Activated CD8-positive, alpha-beta T cell treated with anti-CD3 and anti-CD28 coated beads for 36 hours (primary cell): ENCODE data around the gene ANKRD66. TPM values are rescaled to one million over a fixed set of nuclear protein-coding genes. Genes with fewer than 3 reads are reported as not detected.
"Not testable (repeated sequence)": the region's sequence is repeated elsewhere in the genome, so short reads cannot be mapped to it uniquely, and the experiment has no call there.

Experiments used
- ATAC-seq: fragments of 200-7000 bp; cut with Tn5 transposase; one replicate; pipeline ENCODE4 v1.10.0; 2021; ENCODE audit warnings: mild to moderate bottlenecking, moderate library complexity
- CTCF ChIA-PET: fragments of 350-600 bp; sonication (Branson Sonifier 250); formaldehyde crosslinking; loops from one replicate; lab custom pipeline; 2021; ENCODE audit warnings: antibody characterized with exemption; lab: Charles Lee
- POLR2A ChIA-PET: fragments of 350-600 bp; sonication (Branson Sonifier 250); formaldehyde crosslinking; loops from one replicate; lab custom pipeline; 2021; ENCODE audit warnings: antibody characterized with exemption; lab: Charles Lee
- DNase-seq: peaks from one replicate; pipeline ENCODE4 v3.0.0-alpha.2; 2020
- H3K27ac Mint-ChIP-seq: one replicate; pipeline ENCODE4 v1.8.0; 2021; ENCODE audit warnings: mild to moderate bottlenecking, mixed read lengths
- H3K27me3 Mint-ChIP-seq: one replicate; pipeline ENCODE4 v1.8.0; 2021; ENCODE audit warnings: mixed read lengths
- H3K36me3 Mint-ChIP-seq: one replicate; pipeline ENCODE4 v1.8.0; 2021; ENCODE audit warnings: low read depth, mixed read lengths
- H3K4me1 Mint-ChIP-seq: one replicate; pipeline ENCODE4 v1.8.0; 2021; ENCODE audit warnings: low read depth, mixed read lengths
- H3K4me3 Mint-ChIP-seq: one replicate; pipeline ENCODE4 v1.8.0; 2021; ENCODE audit warnings: mild to moderate bottlenecking, moderate library complexity, mixed read lengths
- H3K9me3 Mint-ChIP-seq: one replicate; pipeline ENCODE4 v1.8.0; 2021; ENCODE audit warnings: mixed read lengths
- intact Hi-C: fragments of 100-400 bp; cut with micrococcal nuclease; formaldehyde crosslinking; loops from one replicate; pipeline ENCODE4 v1.10.0; 2022
- total RNA-seq, 2 experiments: library from RNA; stranded (reverse); gene quantifications; one replicate each; pipeline ENCODE4 v1.2.3, GENCODE V29; 2021
- TF ChIP-seq, protein P1 (sequence below): fragments of 200-600 bp; IDR thresholded peaks from one replicate; pipeline ENCODE4 v1.8.0; 2022; ENCODE audit warnings: antibody characterized with exemption, mild to moderate bottlenecking

The ANKRD66 gene
- total RNA-seq, 2 experiments from 2014 or later, result not detected

DNA sequence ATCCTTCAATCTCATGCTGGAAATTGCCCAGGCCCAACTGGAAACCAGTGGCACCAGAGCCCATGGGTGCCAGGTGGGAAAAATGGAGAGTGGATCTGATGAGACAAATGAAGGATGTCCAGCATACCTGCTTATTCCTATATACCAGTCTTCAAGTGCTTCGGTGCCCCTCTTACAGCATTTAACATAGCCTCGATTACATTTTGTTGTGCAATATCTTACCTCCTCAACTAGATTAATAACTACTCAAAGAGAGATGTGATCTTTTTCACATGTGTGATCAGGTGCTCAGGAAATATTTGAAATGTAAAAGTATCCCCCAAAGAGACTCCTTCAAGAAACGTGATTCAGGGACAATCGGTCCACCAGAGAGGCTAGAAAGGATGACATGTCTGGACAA is 4.8 kb upstream of the ANKRD66 start:
- no peaks in the 10 kb centered on the region for H3K9me3 Mint-ChIP-seq
- H3K27me3 Mint-ChIP-seq, result peaks cover 34% of the 10 kb centered on the region
- ChIA-PET CTCF (no interaction called here), POLR2A (no interaction called here)
- no peaks in the 10 kb centered on the region for H3K36me3 Mint-ChIP-seq
- no peaks in the 10 kb centered on the region for H3K4me1 Mint-ChIP-seq
- no peak for ATAC-seq
- DNase-seq, result no peak
- TF ChIP-seq, protein P1, sequence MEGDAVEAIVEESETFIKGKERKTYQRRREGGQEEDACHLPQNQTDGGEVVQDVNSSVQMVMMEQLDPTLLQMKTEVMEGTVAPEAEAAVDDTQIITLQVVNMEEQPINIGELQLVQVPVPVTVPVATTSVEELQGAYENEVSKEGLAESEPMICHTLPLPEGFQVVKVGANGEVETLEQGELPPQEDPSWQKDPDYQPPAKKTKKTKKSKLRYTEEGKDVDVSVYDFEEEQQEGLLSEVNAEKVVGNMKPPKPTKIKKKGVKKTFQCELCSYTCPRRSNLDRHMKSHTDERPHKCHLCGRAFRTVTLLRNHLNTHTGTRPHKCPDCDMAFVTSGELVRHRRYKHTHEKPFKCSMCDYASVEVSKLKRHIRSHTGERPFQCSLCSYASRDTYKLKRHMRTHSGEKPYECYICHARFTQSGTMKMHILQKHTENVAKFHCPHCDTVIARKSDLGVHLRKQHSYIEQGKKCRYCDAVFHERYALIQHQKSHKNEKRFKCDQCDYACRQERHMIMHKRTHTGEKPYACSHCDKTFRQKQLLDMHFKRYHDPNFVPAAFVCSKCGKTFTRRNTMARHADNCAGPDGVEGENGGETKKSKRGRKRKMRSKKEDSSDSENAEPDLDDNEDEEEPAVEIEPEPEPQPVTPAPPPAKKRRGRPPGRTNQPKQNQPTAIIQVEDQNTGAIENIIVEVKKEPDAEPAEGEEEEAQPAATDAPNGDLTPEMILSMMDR, result no peak
- H3K27ac Mint-ChIP-seq, result no peak overlapping the region
- intact Hi-C loops, result no loop called here
- H3K4me3 Mint-ChIP-seq, result no peak overlapping the region

DNA sequence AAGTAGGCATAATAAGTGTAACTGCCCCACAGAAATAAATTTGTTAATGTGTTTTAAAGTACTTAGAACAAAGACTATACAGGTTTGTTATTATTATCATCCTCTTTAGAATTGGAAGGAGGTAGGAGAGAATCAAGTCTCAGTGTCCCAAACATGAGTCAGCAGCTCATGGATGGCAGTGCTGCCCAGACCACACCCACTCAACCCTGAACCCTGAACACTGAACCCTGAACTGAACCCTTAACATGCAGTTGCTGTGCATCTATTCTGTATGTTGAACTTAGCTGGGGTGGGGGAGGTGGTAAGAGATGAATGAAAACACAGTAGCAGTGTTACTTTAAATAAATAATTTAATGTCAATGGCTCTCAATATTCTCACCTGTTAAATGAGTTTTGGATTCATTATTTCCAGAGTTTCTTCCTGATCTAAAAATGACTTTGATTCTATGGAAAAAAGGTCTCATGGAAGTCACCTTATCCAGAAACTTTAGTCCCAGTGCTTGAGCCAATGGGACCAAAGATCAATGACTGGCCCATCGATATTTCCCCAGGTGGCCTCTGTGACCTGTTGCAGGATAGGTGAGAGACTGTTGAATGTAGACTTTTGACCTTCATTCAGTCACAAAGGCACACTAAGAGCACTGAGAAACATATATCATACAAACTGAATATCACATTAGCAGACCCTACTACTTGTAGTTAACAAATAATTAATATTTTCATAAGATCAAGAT is 3.1 kb upstream of the ANKRD66 start:
- POLR2A ChIA-PET, result no interaction called here
- Mint-ChIP-seq H3K27me3 (peaks cover 21% of the 10 kb centered on the region), H3K9me3 (no peaks in the 10 kb centered on the region), H3K4me3 (no peak overlapping the region), H3K36me3 (no peaks in the 10 kb centered on the region), H3K27ac (no peak overlapping the region), H3K4me1 (no peaks in the 10 kb centered on the region)
- ATAC-seq (no peak), DNase-seq (no peak)
- CTCF ChIA-PET, result no interaction called here
- intact Hi-C loops, result no loop called here
- TF ChIP-seq, protein P1, result no peak

DNA sequence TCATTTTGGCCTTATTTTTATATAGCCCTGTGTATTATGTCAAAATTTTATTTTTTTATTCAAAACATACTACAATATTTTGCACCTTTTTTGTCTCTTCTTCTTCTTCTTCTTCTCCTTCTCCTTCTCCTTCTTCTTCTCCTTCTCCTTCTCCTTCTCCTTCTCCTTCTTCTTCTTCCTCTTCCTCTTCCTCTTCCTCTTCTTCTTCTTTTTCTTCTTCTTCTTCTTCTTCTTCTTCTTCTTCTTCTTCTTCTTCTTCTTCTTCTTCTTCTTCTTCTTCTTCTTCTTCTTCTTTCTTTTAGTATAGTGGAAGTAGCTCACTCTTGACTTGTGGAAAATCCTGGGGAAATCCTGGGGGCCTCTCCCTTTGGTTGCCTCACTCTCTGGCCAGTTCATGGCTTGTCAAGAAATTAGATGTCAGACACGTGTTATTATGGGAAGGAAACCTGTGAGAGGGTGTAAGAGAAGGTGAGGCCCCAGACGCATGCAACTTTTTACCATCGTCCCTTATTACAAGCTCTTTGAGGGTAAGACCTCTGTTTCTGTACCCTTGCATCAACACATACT is 2.5 kb upstream of the ANKRD66 start:
- H3K4me1 Mint-ChIP-seq, CTCF ChIA-PET, H3K27ac Mint-ChIP-seq, intact Hi-C loops, H3K9me3 Mint-ChIP-seq, H3K4me3 Mint-ChIP-seq, H3K36me3 Mint-ChIP-seq, ATAC-seq, DNase-seq: not testable (repeated sequence)
- peaks cover 21% of the 10 kb centered on the region for H3K27me3 Mint-ChIP-seq
- POLR2A ChIA-PET, result interaction anchor here (0.6 kb wide), 2 partner anchors 184 to 190 kb away, joined by 3 read pairs; no protein-coding TSS in a partner anchor

DNA sequence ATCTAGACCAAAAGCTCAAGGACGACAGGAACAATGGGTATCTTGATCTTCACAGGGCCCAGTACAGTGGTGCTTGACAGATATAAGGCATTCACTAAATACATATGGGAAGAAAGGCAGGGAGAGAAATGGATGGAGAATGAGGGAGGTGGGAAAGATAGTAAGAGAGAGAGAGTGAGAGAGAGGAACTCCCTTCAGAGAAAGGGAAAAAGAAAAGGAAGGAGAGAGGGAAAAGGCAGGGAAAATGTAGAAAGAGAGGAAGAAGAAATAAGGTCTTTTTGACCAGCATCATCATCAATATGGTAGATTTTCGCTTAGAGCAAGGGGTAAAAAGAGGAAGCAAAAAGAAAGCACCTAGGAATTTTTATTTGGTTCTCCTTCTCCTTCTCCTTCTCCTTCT is 760 bp upstream of the ANKRD66 start:
- H3K9me3 Mint-ChIP-seq, result no peaks in the 10 kb centered on the region
- TF ChIP-seq, protein P1, result no peak
- DNase-seq (no peak), ATAC-seq (no peak)
- no peaks in the 10 kb centered on the region for H3K4me1 Mint-ChIP-seq
- H3K4me3 Mint-ChIP-seq, result no peak overlapping the region
- H3K27ac Mint-ChIP-seq, result no peak overlapping the region
- no peaks in the 10 kb centered on the region for H3K36me3 Mint-ChIP-seq
- POLR2A ChIA-PET, result no interaction called here
- H3K27me3 Mint-ChIP-seq, result peaks cover 21% of the 10 kb centered on the region
- CTCF ChIA-PET, result no interaction called here
- intact Hi-C loops, result no loop called here

DNA sequence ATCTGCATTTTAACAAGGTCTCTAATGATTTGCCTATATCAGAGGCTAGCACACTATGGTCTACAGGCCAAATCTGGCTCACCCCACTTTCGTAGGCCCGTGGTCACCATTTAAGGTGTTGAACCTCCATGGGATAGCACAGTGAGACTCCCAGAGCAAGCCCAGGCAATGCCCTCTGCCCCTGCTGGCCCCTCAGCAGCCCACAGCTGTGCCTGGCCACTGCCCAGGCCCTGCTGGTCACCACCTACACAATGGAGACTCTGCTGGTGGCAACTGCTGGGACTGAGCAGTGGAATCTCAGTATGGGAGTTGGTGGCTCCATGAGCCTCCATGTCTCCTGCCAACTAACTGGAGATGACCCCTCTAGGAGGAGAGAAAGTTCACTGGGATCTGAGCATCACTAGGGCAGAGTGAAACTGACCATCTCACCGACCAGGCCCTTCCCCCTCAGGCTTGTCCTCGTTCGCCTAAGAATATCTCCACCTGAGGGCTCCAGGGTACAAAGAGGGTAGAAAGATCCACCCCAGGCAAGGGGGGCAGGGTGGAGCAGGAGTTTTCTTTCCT is 2.3 kb downstream of the ANKRD66 start:
- no peak for ATAC-seq
- CTCF ChIA-PET, result no interaction called here
- Mint-ChIP-seq H3K4me1 (no peaks in the 10 kb centered on the region), H3K4me3 (no peak overlapping the region), H3K9me3 (no peaks in the 10 kb centered on the region), H3K36me3 (no peaks in the 10 kb centered on the region), H3K27ac (no peak overlapping the region), H3K27me3 (peaks cover 20% of the 10 kb centered on the region)
- TF ChIP-seq, protein P1, result no peak
- intact Hi-C loops, result no loop called here
- DNase-seq, result no peak
- POLR2A ChIA-PET, result no interaction called here
